Stimulated activated CD4-positive, alpha-beta T cell treated with anti-CD3 and anti-CD28 coated beads, TNF-alpha, amount 100 ng/mL, for 4 hours (primary cell): ENCODE measurements around the gene AOC1.

Experiments used
- DNase-seq, 3 experiments: peaks; one replicate each; pipeline ENCODE4 v3.0.0-alpha.2; 2020; ENCODE audit warnings: low read depth in 3 of 3

AOC1 gene

GRCh38 chr7:150831851-150832250 is 20.5 kb upstream of the AOC1 start:
- DNase-seq = no peak

DNA sequence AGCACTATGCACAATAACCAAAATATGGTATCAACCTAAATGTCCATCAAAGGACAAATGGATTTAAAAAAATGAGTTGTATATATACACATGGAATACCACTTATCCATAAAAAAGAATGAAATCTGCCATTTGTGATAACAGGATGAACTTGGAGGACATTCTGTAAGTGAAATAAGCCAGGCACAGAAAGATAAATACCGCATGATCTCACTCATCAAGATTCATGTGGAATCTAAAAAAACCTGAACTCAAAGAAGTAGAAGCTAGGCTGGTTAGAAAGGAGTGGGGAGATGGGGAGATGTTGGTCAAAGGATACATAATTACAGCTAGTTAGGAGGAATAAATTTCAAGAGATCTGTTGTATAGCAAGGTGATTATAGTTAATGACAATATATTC is 17.3 kb upstream of the AOC1 start:
- DNase-seq = no peak

DNA sequence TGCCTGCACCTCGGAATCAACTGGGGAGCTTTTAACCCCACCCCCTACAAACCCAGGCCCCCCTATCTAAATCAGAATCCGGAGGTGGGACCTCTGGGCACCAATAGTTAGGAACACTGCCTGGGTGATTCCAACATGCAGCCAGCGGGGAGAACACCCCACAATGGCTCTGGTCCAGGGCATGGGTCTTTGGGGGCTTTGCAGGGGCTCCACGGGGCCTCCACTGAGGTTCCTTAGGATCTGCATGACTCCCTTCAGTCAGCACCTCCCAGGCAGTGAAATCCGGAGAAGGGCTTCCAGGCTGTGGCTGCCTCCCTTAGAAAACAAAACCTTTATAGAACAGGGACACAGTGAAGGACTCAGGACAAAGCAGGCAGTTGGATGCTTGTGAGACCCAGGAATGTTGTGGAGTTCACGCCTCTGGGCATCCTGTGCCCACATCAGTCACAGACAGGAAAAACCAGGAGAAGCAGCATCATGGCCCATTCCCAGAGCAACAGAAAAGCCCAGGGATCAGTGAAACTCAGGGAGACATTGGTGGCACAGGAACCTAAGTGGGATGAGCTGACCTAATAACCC is 16.5 kb upstream of the AOC1 start:
- DNase-seq = no peak

- DNase-seq = no peak
Observed at GRCh38 chr7:150838965-150839650, 13.2 kb upstream of the AOC1 start.

DNA sequence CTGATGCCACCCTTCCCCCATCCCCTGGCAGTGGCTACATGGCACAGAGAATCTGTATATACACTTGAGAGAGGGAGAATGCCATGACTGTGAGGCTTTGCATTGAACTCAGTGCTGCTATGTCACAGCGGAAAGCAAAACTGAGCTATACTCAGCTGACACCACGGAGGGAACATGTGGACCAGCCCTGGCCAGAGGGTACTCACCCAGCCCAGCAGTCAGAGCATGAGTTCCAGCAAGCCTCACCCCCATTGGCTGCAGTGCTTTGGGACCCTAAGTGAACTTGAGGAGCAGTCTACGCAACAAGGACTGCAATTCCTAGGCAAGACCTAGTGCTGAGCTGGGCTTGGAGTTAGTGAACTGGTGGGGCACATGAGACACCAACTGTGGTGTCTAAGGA is 10.3 kb upstream of the AOC1 start:
- DNase-seq = no peak

GRCh38 chr7:150842716-150843115 is 9.6 kb upstream of the AOC1 start:
- no peak for DNase-seq

DNA sequence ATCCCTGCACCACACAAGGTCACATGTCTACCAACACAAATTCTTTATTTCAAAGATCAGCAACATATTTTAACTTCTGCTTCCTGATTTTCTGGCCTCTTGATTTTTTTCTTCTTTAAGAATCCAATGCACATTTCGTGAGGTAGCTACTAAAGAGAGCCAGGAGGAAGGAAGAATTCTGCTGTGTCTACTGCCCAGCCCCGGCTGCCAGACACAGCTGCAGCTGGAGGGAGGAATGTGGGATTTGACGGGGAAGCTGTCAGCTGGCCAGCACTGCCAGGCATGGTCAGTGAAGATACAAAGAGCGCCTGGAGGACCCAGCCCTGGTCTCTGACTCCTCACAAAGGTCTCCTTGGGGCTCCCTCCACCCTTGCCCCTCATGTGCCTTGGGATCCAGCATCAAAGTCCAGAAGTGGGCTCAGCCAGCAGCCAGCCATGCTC is 6.9 kb upstream of the AOC1 start:
- no peak for DNase-seq

DNA sequence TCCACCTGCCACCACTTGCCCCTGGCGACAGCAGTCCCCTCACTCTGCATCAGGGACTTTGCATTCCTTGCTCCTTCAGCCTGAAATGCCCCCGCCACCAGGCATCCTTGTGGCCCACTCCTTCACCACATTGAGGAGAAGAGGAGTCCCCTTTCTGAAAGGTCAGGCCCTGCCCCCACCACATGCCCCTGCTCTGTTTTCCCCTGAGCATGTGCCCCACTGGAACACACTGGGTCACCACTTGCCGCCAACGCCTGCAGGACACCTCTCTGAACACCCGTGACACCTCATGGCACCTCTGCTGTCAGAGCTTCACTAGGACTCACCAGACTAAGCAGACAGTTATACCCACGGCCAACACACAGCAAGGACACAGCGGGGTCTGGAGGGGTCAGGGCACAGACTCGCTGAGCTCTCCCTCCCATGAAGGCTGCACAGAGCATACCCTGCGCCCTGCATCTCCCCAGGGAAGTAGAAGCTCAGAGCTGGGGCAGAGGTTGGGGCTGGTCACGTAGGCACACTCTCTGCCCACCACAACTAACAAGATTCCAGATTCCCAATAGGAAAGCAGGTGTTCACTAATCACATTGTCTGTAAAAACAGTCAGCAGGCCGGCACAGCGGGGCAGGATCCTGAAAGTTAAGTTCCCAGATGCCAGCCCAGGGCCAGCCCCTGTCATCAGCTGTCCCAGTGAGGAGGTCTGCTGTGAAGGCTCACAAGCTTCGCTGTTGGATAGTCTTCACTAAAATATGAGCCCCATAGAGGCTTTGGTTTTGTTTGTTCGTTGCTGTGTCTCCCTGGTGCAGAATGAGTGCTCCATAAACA is 5.8 kb upstream of the AOC1 start:
- DNase-seq = no peak

DNA sequence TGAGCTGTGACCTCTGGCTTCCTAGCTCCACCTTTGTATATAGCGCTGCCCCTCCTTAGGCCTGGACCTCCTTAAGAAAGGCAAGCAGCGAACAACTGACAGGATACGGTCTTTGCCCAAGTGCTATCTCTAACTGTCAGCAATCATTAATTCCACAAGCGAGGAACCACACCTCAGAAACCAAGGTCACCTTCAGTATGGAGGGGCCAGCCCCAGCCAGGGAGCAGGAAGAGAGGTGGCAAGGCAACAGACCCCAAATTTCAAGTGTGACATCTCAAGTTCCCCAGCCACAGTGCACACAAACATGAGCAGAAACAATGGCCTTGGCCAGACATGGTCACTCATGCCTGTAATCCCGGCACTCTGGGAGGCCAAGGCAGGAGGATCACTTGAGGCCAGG is 4.8 kb upstream of the AOC1 start:
- DNase-seq = no peak

DNA sequence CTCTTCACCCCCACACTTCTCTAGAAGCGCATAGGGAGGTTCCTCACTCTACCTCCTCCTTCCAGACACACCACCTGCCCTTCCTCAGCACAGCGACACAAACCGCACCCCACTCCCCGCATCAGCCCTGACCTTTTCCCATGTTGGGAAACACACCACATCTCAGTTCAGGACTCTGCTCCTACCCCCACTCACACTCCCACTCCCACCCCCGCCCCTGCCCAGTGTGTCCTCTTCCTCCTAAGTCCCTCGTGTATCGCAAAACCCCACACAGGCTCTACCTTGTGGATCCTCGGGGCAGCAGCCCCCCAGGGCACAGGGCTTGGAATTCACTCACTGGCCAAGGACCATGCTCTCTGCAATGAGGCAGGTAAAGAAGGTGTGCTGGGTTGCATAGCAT is 4.2 kb upstream of the AOC1 start:
- no peak for DNase-seq

DNA sequence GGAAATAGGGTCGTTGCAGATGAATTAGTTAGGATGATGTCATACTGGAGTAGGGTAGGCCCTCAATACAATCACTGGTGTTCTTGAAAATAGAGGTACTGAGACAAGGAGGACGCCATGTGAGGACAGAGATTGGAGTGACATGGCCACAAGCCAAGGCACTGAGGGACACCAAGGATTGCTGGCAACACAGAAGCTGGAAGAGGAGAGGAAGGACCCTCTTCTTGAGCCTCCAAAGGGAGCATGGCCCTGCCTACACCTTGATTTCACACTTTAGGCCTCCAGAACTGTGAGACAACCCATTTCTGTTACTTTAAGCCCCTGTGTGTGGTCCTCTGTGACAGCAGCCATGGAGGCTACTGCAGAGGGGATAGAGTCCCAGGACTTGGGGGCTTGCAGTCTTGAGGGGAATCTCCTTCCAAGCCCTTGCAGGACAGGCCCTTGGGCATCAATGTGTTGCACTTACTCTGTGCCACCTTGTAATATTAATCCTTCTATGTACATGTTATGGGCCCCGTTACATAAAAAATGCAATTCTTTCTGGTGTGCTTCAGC is 3.7 kb upstream of the AOC1 start:
- no peak for DNase-seq

DNA sequence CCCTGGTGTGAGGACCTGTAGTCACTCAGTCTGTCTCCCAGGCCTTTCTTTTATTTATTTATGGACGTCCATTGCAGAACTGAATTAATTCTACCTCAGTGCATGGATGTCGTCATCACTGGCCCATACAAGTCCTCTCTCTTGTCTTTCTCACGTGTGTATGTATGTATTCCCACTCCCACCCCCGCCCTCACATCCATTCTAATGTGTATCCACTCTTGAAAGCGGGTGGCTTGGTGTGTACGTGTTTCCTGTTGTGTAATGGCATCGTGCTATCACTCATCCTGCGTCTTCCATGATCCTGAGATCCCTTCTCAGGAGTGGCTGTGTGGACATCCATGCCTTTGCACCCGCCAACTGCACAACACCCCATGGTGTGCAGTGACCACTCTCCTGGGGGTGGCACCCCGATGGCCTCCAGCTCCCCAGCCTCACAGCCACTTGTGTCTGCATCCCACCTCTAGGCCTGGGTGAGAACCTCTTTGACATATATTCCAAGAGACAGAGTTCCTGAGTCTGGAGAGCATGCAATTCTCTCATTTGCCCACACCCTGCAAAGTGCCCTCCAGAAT is 3.0 kb upstream of the AOC1 start:
- DNase-seq = no peak

GRCh38 chr7:150850273-150850672 is 2.0 kb upstream of the AOC1 start:
- no peak for DNase-seq

DNA sequence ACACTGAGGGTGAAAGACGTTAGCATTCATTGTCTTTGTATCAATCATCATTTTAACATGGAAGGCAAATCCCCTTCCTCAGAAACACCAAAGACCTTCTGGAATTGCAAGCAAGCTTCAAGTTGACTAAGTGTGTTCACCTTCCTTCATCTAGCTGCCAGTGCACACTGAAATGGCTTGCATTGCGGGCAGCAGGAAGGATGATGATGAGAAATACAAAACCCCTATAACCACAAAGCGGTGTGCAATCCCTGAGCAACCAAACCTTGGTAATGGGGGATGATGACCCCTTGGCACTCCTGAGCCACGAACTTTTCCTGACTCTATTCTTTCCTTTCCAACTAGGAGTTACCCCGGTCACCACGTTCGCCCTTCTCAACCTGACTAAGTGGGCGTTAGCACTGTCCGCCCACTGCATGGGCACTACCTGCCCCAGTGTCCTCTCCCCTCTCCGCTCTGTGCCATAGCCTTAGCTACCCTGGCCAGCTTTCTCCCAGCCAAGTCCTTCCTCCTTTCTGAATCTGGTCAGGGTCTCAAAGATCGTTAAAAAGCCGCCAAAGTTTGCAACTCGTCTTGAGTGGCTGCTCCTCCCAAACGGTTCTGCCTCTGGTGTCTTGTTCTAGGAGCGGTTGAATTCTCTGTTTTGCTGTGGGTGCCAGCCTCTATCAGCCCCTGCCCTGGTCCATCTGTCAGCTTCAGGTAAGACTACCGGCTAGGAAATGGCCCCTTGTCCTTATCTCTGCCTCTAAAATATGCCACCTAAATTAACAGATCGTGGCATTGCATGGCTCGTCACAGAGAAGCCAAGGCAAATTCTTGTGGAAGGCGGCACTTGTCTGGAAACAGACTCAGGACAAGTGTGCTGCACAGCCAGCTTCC is 586 bp upstream of the AOC1 start:
- no peak for DNase-seq

GRCh38 chr7:150854066-150855000 is 2.0 kb downstream of the AOC1 start:
- DNase-seq = no peak

GRCh38 chr7:150855046-150855445 is 2.7 kb downstream of the AOC1 start:
- no peak for DNase-seq

GRCh38 chr7:150855476-150856302 is 3.4 kb downstream of the AOC1 start:
- DNase-seq = no peak

- DNase-seq = no peak
Observed at GRCh38 chr7:150856303-150857275, 4.3 kb downstream of the AOC1 start.
